Neural crest cell (in vitro differentiated cells): ENCODE data around the gene GLRX2. TPM values are rescaled to one million over a fixed set of nuclear protein-coding genes. Genes with fewer than 3 reads are reported as not detected.

Source experiments
- DNase-seq: peaks from one replicate; pipeline ENCODE4 v3.0.0; 2021; ENCODE audit warnings: low read depth, mixed read lengths, low spot score
- H3K27ac Mint-ChIP-seq: one replicate; pipeline ENCODE4 v1.8.0; 2021; ENCODE audit warnings: mild to moderate bottlenecking, mixed read lengths; ENCODE audit not compliant: unreplicated experiment
- H3K27me3 Mint-ChIP-seq: 2 replicates; pipeline ENCODE4 v1.8.0; 2021; ENCODE audit warnings: low read depth, mild to moderate bottlenecking, mixed read lengths
- H3K36me3 Mint-ChIP-seq: 2 replicates; pipeline ENCODE4 v1.8.0; 2021; ENCODE audit warnings: low read depth, mild to moderate bottlenecking, mixed read lengths
- H3K4me1 Mint-ChIP-seq: 2 replicates; pipeline ENCODE4 v1.8.0; 2021; ENCODE audit warnings: mixed read lengths
- H3K4me3 Mint-ChIP-seq: one replicate; pipeline ENCODE4 v1.8.0; 2021; ENCODE audit warnings: mild to moderate bottlenecking, mixed read lengths
- H3K9me3 Mint-ChIP-seq: 2 replicates; pipeline ENCODE4 v1.8.0; 2021; ENCODE audit warnings: mixed read lengths
- CTCF ChIP-seq: fragments of 200-600 bp; sonication (generic); conservative IDR thresholded peaks from 2 replicates; pipeline ENCODE4 v1.5.0; 2021; ENCODE audit warnings: antibody characterized with exemption, mild to moderate bottlenecking
- total RNA-seq: library from RNA; stranded (reverse); gene quantifications from 2 replicates; pipeline ENCODE4 v1.2.1, GENCODE V29; 2021

The GLRX2 gene
- total RNA-seq, 1 donor from 2014 or later = 18.3 TPM

GRCh38 chr1:193086342-193086741 lies 18.9 kb downstream of the GLRX2 start:
- H3K4me1 Mint-ChIP-seq = no peaks in the 10 kb centered on the region
- peaks cover 8% of the 10 kb centered on the region for H3K36me3 Mint-ChIP-seq
- no peak overlapping the region for H3K27ac Mint-ChIP-seq
- H3K4me3 Mint-ChIP-seq = no peak overlapping the region
- no peak for TF ChIP-seq CTCF
- H3K9me3 Mint-ChIP-seq = no peaks in the 10 kb centered on the region
- no peak for DNase-seq
- H3K27me3 Mint-ChIP-seq = no peaks in the 10 kb centered on the region

GRCh38 chr1:193085263-193085662 lies 20.0 kb downstream of the GLRX2 start:
- no peaks in the 10 kb centered on the region for H3K9me3 Mint-ChIP-seq
- DNase-seq = no peak
- H3K27me3 Mint-ChIP-seq = no peaks in the 10 kb centered on the region
- no peak overlapping the region for H3K27ac Mint-ChIP-seq
- no peaks in the 10 kb centered on the region for H3K4me1 Mint-ChIP-seq
- no peak for TF ChIP-seq CTCF
- H3K4me3 Mint-ChIP-seq = no peak overlapping the region
- peaks cover 12% of the 10 kb centered on the region for H3K36me3 Mint-ChIP-seq

GRCh38 chr1:193083365-193084088 lies 21.7 kb downstream of the GLRX2 start:
- H3K9me3 Mint-ChIP-seq = no peaks in the 10 kb centered on the region
- H3K27me3 Mint-ChIP-seq = no peaks in the 10 kb centered on the region
- no peaks in the 10 kb centered on the region for H3K4me1 Mint-ChIP-seq
- H3K4me3 Mint-ChIP-seq = no peak overlapping the region
- no peak for TF ChIP-seq CTCF
- no peak overlapping the region for H3K27ac Mint-ChIP-seq
- no peak for DNase-seq
- H3K36me3 Mint-ChIP-seq = peaks cover 24% of the 10 kb centered on the region

- Mint-ChIP-seq H3K9me3 (peaks cover 8% of the 10 kb centered on the region), H3K27me3 (no peaks in the 10 kb centered on the region), H3K36me3 (peaks cover 41% of the 10 kb centered on the region), H3K4me3 (no peak overlapping the region), H3K27ac (no peak overlapping the region), H3K4me1 (no peaks in the 10 kb centered on the region)
- no peak for TF ChIP-seq CTCF
- no peak for DNase-seq
Observed at GRCh38 chr1:193079187-193079586, 26.0 kb downstream of the GLRX2 start.

GRCh38 chr1:193077991-193078390 lies 27.2 kb downstream of the GLRX2 start:
- no peaks in the 10 kb centered on the region for H3K27me3 Mint-ChIP-seq
- H3K4me3 Mint-ChIP-seq = no peak overlapping the region
- peaks cover 8% of the 10 kb centered on the region for H3K9me3 Mint-ChIP-seq
- DNase-seq = no peak
- H3K36me3 Mint-ChIP-seq = peaks cover 42% of the 10 kb centered on the region
- H3K27ac Mint-ChIP-seq = no peak overlapping the region
- no peak for TF ChIP-seq CTCF
- no peaks in the 10 kb centered on the region for H3K4me1 Mint-ChIP-seq
